KOPT-K1 (cell line): ENCODE results near the gene CLDN16.

Source experiments
- H3K27ac ChIP-seq: fragments of 200-600 bp; sonication (generic); 2 replicates; pipeline ENCODE4 v1.5.1; 2016; ENCODE audit warnings: antibody characterized with exemption, mild to moderate bottlenecking, low read depth, low read length; ENCODE audit not compliant: poor library complexity, severe bottlenecking
- H3K36me3 ChIP-seq: fragments of 200-600 bp; sonication (generic); 2 replicates; pipeline ENCODE4 v1.5.1; 2017; ENCODE audit warnings: antibody characterized with exemption, mild to moderate bottlenecking, low read length, moderate library complexity; ENCODE audit not compliant: insufficient read depth
- H3K9me3 ChIP-seq: fragments of 200-600 bp; sonication (generic); 2 replicates; pipeline ENCODE4 v1.5.1; 2017; ENCODE audit warnings: antibody characterized with exemption, low read length, mild to moderate bottlenecking; ENCODE audit not compliant: insufficient read depth, poor library complexity, severe bottlenecking

The CLDN16 gene

DNA sequence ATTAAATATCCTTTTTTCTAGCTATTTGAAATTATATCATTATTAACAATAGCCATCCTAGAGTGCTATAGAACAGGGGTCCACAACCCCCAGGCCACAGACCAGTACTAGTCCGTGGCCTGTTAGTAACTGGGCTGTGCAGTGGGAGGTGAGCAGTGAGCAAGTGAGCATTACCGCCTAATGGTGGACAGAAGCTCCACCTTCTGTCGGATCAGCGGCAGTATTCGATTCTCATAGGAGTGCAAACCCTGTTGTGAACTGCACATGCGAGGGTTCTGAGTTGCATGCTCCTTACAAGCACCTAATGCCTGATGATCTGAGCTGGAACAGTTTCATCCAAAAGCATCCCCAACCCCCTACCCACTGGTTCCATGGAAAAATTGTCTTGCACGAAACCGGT, 11.7 kb downstream of the CLDN16 start:
- Histone ChIP-seq H3K36me3 (no peaks in the 10 kb centered on the region), H3K27ac (no peak overlapping the region), H3K9me3 (no peaks in the 10 kb centered on the region)

DNA sequence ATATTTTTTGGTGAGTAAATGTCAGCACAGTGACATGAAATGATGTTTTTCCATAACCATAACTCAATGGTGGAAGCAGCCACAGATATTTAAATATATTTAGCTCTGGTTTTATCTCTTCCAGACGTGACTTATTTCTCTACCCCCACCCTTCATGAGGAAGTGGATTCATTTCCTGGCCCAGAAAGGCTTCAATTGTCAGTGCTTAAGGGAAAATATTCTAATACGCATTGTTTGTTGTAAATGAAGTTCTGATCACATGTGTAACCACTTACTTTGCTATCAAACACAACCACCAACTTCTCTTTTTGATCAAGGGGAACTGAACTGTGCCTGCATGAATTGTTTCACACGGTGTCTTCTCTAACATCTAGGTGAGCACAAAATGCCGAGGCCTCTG, 14.0 kb downstream of the CLDN16 start:
- Histone ChIP-seq H3K36me3 (no peaks in the 10 kb centered on the region), H3K9me3 (no peaks in the 10 kb centered on the region), H3K27ac (no peak overlapping the region)

DNA sequence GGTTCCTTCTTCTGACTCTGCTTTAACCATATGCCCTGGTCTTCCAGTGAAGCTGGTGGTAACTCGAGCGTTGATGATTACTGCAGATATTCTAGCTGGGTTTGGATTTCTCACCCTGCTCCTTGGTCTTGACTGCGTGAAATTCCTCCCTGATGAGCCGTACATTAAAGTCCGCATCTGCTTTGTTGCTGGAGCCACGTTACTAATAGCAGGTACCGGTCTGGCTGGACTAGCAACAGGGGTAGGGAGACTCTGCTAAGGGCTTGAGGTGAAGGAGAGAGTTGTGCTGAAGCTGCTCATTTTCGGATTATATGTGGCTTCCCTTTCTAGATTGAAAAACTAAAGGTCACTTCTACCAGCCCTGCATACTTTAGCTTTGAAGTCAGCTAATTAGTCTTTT, 16.8 kb downstream of the CLDN16 start:
- Histone ChIP-seq H3K9me3 (no peaks in the 10 kb centered on the region), H3K27ac (no peak overlapping the region), H3K36me3 (no peaks in the 10 kb centered on the region)

DNA sequence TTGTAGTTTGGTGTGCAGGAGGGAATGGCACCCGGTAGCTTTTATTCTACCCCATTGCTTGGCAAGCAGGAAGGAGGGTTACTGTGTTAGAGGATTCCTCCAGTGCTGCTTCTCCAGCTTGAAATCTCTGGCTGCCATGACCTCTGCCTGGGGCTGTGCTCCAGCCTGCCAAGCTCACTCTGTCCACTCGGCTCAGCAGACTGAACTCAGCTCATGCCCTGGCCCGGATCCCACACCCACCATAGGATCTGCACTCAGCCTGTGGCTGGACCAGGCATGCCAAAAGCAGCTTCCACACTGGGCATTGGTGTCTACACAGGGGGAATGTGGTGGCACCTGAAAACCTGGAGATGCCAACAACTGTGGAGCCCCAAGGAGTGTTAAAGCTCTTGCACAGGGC, 26.3 kb downstream of the CLDN16 start:
- no peak overlapping the region for H3K27ac ChIP-seq

DNA sequence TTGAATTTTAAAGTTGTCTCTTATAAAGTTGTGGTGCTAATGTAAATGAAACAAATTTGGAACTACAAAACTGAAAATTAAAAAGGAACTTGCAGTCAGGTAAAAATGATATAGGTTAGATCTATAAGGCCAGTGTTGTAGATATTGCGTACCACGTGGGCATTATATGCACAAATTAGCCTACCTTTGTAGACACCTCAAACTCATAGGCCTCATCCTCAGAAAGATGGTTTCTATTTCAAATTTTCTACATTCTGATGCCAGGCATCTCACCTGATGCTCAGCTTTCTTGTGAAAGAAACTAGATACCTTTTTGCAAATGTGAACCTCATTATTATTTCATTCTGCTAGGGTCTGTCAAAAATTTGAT, 36.1 kb downstream of the CLDN16 start:
- no peaks in the 10 kb centered on the region for H3K9me3 ChIP-seq
- H3K27ac ChIP-seq = no peak overlapping the region
- H3K36me3 ChIP-seq = no peaks in the 10 kb centered on the region

More for the DNA sequence above, 26.3 kb downstream of the CLDN16 start:
- Histone ChIP-seq H3K9me3 (peaks cover 9% of the 10 kb centered on the region), H3K36me3 (no peaks in the 10 kb centered on the region)

DNA sequence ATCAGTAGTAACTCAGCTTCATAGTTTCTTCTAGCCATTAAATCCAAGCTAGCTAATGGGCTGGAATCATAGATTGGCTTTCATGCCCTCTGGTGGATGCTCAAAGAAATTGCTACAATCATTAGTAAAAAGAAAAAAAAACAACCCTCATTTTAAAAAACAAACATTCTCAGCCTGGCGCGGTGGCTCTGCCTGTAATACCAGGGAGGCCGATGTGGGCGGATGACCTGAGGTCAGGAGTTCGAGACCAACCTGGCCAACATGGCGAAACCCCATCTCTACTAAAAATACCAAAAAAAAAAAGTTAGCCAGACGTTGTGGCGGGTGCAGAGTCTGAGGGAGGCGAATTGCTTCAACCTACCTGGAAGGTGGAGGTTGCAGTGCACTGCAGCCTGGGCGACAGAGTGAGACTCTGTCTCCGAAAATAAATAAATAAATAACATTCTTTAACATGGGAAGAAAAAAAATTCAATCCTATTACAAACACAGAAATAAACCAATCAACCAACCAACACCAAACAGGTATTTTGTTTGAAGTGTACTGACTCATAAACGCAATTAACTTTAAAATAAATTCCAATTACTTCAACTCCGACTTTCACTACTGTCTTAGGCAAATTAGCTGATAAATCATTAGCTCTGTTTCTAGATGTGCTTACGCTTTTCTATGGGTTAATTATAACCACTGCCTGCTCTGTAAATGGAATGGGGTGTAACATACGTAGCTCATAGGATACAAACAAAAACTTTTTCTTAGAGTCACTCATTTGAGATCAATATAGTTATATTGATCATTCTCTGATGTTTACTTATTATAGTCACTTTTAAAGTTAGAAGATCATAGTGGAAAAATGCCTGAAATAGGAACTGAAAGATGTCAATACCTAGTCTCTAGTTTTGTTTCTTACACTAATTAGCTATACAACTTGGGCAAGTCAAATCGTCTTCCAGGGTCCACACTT, 36.8 kb downstream of the CLDN16 start:
- Histone ChIP-seq H3K36me3 (no peaks in the 10 kb centered on the region), H3K27ac (no peak overlapping the region), H3K9me3 (no peaks in the 10 kb centered on the region)

DNA sequence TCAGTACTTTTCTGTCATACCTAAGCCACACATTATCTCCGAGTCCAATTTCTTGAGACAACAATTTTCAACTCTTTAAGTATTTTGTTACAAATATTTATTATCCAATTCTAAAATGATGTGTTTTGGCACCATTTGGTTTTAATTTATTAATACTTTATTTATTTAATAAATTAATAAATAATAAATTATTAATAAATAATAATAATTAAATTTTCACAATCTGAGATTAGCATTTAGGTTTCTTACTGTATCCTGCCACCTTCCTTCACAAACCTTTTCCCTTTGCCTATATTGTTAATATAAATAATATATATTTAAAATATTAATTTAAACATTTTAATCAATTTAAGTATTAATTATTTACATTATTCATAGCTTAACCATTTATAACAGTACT, 37.9 kb downstream of the CLDN16 start:
- Histone ChIP-seq H3K9me3 (no peaks in the 10 kb centered on the region), H3K27ac (no peak overlapping the region), H3K36me3 (no peaks in the 10 kb centered on the region)

DNA sequence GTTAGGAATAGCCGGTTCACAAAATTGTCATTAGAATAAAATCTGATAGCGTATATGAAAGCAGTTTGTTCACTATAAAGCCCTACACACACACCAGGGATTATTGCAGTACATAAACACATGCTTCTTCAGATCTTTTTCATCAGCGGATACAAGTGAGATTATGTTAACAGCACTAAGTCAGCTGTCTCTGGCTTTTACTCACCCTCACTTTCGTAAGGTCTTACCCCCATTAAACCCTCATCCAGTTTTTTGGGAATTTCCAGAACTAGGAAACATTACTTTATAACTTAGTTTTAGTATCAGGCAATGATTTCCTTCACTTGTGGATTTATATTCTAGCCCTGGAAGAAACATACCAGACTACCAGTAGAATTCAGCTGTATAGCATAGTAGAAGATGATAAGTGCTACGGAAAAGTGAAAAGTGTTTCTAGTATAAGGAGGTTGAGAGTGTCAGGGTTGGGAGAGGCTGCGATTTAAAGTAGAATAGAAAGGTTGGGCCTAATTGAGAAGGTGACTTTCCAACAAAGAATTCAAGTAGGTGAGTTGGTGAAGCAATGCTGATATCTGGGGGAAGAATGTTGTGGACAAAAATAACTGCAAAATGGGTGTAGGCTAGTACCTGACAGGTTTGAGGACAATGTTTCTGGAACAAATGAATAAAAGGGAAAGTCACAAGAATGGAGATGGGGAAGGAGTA, 39.0 kb downstream of the CLDN16 start:
- Histone ChIP-seq H3K27ac (no peak overlapping the region), H3K36me3 (no peaks in the 10 kb centered on the region), H3K9me3 (no peaks in the 10 kb centered on the region)

DNA sequence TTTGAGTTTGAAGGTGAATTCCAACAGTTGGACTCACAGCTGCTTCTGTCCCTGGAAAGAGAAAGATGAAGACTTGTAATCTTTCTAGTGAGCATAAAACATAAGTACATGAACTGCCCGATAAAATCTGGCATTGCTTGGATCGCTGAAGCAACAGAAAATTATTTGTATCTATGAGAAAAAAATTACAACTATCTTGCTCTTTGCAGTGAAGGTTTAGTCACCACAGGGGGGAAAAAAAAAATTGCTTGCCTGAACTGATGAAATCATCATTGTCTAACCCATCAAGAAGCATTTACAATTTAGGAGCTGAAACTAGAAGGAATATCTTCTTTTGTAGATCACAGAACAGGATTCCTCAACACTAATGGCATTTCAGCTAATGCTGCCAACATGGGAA, 41.7 kb downstream of the CLDN16 start:
- Histone ChIP-seq H3K36me3 (no peaks in the 10 kb centered on the region), H3K27ac (no peak overlapping the region), H3K9me3 (no peaks in the 10 kb centered on the region)

DNA sequence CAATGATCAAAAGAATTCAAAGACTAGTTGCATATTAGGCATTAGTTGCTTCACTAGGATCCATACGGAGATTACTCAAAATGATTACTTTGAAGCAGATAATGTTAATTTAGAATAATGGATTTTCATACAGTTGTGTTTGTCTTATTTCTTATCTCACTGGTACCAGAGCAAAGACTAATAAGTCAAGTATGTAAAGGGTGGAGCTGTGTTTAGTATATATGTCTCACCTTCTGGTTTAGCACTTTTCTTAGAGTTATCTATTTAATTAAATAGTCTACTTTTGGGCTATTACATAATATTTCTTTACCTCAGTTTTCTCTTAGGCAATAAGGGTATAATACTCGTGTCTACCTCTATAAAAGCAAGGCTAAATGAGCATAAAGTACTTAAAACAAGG, 42.9 kb downstream of the CLDN16 start:
- Histone ChIP-seq H3K9me3 (no peaks in the 10 kb centered on the region), H3K36me3 (no peaks in the 10 kb centered on the region), H3K27ac (no peak overlapping the region)

DNA sequence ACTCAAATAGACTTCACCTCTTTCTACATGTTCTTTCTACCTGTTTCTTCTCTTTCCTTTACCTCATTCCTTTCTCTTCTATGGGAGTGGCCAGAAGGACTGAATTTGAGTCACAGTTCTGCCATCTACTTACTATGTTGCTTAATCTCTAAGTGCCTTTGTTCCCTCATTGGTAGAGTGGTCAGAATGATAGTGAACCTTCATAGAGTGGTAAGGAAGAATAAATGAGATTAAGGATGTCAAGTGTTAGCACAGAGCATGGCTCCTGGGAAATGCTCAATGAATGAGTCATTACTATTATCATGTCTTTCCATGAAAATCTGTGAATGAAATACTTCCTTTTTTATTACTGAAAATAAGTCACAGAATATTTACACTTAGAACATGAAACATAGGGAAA, 44.3 kb downstream of the CLDN16 start:
- no peak overlapping the region for H3K27ac ChIP-seq
- H3K9me3 ChIP-seq = no peaks in the 10 kb centered on the region

DNA sequence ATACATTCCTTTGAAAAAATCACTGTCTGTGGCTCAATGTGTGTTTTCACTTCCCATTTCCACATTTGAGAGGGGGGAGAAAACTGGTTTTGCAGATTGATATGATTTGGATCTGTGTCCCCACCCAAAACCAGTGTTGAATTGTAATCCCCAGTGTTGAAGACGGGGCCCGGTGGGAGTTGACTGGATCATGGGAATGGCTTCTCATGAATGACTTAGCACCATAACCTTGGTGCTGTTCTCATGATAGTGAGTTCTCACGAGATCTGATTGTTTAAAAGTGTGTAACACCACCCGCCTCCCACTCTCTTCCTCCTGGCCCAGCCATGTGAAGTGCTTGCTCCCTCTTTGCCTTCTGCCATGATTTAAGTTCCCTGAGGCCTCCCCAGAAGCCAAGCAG, 45.7 kb downstream of the CLDN16 start:
- no peaks in the 10 kb centered on the region for H3K36me3 ChIP-seq
- no peak overlapping the region for H3K27ac ChIP-seq
- no peaks in the 10 kb centered on the region for H3K9me3 ChIP-seq

More for the DNA sequence above, 44.3 kb downstream of the CLDN16 start:
- H3K36me3 ChIP-seq = no peaks in the 10 kb centered on the region

DNA sequence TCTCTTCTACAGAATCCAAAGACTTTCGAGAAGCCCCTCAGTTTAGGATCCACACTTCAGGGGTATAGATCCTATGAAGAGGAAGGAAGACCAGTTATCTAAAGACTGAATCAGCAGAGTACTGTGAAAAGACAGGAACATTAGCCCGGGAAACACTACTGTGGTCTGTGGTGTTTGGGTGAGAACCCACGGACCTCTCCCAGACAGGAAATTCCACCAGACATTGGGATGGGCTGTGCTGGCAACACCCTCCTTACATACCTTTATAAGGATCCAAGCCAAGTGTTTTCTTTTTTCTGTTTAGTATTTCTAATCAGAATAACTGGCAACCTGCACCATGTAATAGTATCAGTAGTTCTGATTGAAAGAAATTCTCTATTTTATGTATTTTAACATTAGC, 47.7 kb downstream of the CLDN16 start:
- no peak overlapping the region for H3K27ac ChIP-seq
- H3K9me3 ChIP-seq = no peaks in the 10 kb centered on the region
- H3K36me3 ChIP-seq = no peaks in the 10 kb centered on the region

DNA sequence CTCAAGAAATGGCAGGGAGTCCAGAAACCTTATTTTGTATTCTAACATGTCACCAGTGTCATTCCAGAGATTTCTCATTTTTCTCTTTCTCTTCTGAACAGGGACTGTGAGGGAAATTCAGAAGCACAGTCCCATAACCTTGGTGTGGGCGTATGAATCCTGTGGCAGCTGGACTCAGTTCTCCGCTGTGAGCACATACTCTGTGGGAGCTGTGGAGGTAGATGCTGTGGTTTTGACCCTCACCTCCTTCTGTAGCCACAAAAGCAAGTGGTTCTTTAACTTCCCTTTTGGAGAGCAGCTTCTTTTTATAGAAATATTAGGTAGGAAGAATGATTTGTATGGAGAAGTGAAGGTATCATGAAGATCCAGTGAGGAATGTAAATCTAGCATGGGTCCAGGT, 48.4 kb downstream of the CLDN16 start:
- Histone ChIP-seq H3K9me3 (no peaks in the 10 kb centered on the region), H3K36me3 (no peaks in the 10 kb centered on the region), H3K27ac (no peak overlapping the region)

DNA sequence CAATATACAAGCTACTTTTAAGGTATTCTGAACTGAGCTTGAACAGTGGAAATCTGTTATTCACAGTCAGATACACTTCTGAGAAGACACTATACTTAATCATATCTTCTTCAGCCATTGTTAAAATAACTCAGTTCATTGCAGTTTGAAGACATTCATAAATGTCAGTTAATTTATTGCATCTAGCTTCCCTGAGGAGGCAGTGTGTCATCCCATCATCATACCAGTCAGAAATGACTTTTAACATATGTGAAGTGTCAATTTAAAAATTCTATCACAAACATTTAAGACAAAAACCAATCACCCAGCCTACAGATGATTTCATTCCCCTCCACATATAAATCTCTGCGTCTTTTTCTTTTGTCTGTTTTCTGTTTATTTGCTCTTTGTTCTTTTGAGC, 54.3 kb downstream of the CLDN16 start:
- Histone ChIP-seq H3K27ac (no peak overlapping the region), H3K36me3 (no peaks in the 10 kb centered on the region), H3K9me3 (no peaks in the 10 kb centered on the region)

DNA sequence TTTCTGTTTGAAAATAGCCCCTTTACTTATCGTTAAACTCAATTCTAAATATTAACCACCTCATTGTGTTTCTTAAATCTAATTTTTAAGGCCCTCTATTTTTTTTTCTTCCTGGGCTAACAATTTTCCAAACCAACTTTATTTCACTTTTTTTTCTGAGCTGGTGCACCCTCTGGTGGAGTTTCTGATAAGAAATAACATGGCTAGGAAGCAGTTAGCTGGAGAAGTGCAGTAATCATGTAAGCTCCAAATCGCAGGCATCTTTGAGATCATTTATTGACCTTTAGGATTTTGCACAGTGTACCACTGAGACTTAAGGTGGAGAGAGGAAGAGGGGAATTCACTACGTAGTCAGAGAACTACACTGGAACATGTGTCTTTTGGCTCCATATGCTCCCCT, 55.3 kb downstream of the CLDN16 start:
- H3K36me3 ChIP-seq = no peaks in the 10 kb centered on the region
- no peak overlapping the region for H3K27ac ChIP-seq

More for the DNA sequence above, 55.3 kb downstream of the CLDN16 start:
- no peaks in the 10 kb centered on the region for H3K9me3 ChIP-seq
